Bladder microvascular endothelial cell (primary cell): ENCODE measurements around the gene GRAPL. TPM values are rescaled to one million over a fixed set of nuclear protein-coding genes. Genes with fewer than 3 reads are reported as not detected.

Experiments used
- total RNA-seq: library from RNA; depleted of rRNA; stranded (reverse); fragments of >200 nt; gene quantifications from 2 replicates; pipeline ENCODE4 v1.2.3, GENCODE V29; 2014

GRAPL gene
- 13.3 and 67.8 TPM in 2 replicates for total RNA-seq

GRCh38 chr17:19127148-19127980 is at the start of gene GRAPL:
GRAPL (plus strand) TSS chr17:19127589; CDS start chr17:19127620, 31 bp downstream.

Other genes starting within 250 kb of the GRAPL start
- gene SLC5A10, start 175.4 kb upstream of the GRAPL start, total RNA-seq, result under 0.01 TPM in 1 of 2 replicates, not detected in the other
- 4.7 and 13.1 TPM in 2 replicates for gene FAM83G, start 122.8 kb upstream of the GRAPL start, total RNA-seq
- gene GRAP, start 80.6 kb upstream of the GRAPL start, total RNA-seq, result 47.9 and 63.0 TPM in 2 replicates
- 18.0 and 50.2 TPM in 2 replicates for gene EPN2, start 109.8 kb downstream of the GRAPL start, total RNA-seq
- 9.3 and 12.8 TPM in 2 replicates for gene B9D1, start 235.1 kb downstream of the GRAPL start, total RNA-seq